SK-N-SH (cell line): ENCODE measurements around the gene BSN. TPM values are rescaled to one million over a fixed set of nuclear protein-coding genes. Genes with fewer than 3 reads are reported as not detected.

Source experiments
- CTCF ChIA-PET: fragments of 300-600, 350-600 bp; formaldehyde crosslinking; extraction: SDS; loops from one replicate; lab custom pipeline; 2021; lab: Yijun Ruan, JAX
- POLR2A ChIA-PET: fragments of 350-600 bp; sonication (Branson Sonifier 250); formaldehyde crosslinking; extraction: SDS; loops from one replicate; lab custom pipeline; 2020; ENCODE audit warnings: antibody characterized with exemption, inconsistent platforms; lab: Yijun Ruan, JAX
- DNase-seq: peaks from one replicate; pipeline ENCODE4 v3.0.0; 2012
- H2AFZ ChIP-seq: fragments of 200-600 bp; sonication (generic); 2 replicates; pipeline ENCODE4 v1.8.1; 2016; ENCODE audit warnings: antibody characterized with exemption, mild to moderate bottlenecking, low read depth
- H3F3A ChIP-seq: fragments of 200-600 bp; sonication (generic); replicated peaks from 2 replicates; pipeline ENCODE3; 2016; ENCODE audit warnings: antibody characterized with exemption, mild to moderate bottlenecking; ENCODE audit not compliant: insufficient read depth
- H3K27ac ChIP-seq, 2 experiments: fragments of 200-500 bp in 1 of 2; fragments of 200-600 bp in 1 of 2; sonication (Bioruptor generic) in 1 of 2; sonication (generic), shearing (Covaris generic) in 1 of 2; 2 replicates each; pipeline versions ENCODE4 v1.5.1 to v1.6.1; 2014 to 2016; ENCODE audit warnings: low read depth in 2 of 2, inconsistent platforms in 1 of 2, low read length in 1 of 2, mild to moderate bottlenecking in 1 of 2, mixed read lengths in 1 of 2
- H3K27me3 ChIP-seq: fragments of 200-600 bp; sonication (generic), shearing (Covaris generic); 2 replicates; pipeline ENCODE4 v1.6.1; 2016; ENCODE audit warnings: mixed run types; ENCODE audit not compliant: insufficient read depth
- H3K36me3 ChIP-seq, 2 experiments: fragments of 200-500 bp in 1 of 2; fragments of 200-600 bp in 1 of 2; sonication (Bioruptor generic) in 1 of 2; sonication (generic) in 1 of 2; replicated peaks in 1 of 2; 2 replicates each; pipeline versions ENCODE3 to v1.5.1; 2014 to 2016; ENCODE audit warnings: low read length in 1 of 2, mild to moderate bottlenecking in 1 of 2; ENCODE audit not compliant: insufficient read depth in 2 of 2, control insufficient read depth in 1 of 2
- H3K4me1 ChIP-seq, 2 experiments: fragments of 200-500 bp in 1 of 2; fragments of 200-600 bp in 1 of 2; sonication (Bioruptor generic) in 1 of 2; sonication (generic), shearing (Covaris generic) in 1 of 2; 2 replicates each; pipeline versions ENCODE4 v1.5.1 to v1.6.1; 2014 to 2016; ENCODE audit warnings: low read depth in 1 of 2, low read length in 1 of 2, mixed run types in 1 of 2; ENCODE audit not compliant: insufficient read depth in 2 of 2, control insufficient read depth in 1 of 2
- H3K4me2 ChIP-seq: fragments of 200-600 bp; sonication (generic), shearing (Covaris generic); 2 replicates; pipeline ENCODE4 v1.6.1; 2017; ENCODE audit warnings: mixed run types
- H3K4me3 ChIP-seq, 2 experiments: fragments of 200-500 bp in 1 of 2; fragments of 200-600 bp in 1 of 2; sonication (Bioruptor generic) in 1 of 2; sonication (generic), shearing (Covaris generic) in 1 of 2; 2 replicates each; pipeline versions ENCODE4 v1.5.1 to v1.8.1; 2014 to 2016; ENCODE audit warnings: low read depth in 2 of 2, inconsistent platforms in 1 of 2, low read length in 1 of 2, mild to moderate bottlenecking in 1 of 2, mixed read lengths in 1 of 2, moderate library complexity in 1 of 2
- H3K79me2 ChIP-seq: fragments of 200-600 bp; sonication (generic); 2 replicates; pipeline ENCODE4 v1.8.1; 2017; ENCODE audit warnings: mild to moderate bottlenecking; ENCODE audit not compliant: insufficient read depth
- H3K9ac ChIP-seq: fragments of 200-600 bp; sonication (generic); 2 replicates; pipeline ENCODE4 v1.6.1; 2017; ENCODE audit warnings: mixed run types
- H3K9me2 ChIP-seq: fragments of 200-600 bp; sonication (generic); 2 replicates; pipeline ENCODE4 v1.6.1; 2017; ENCODE audit warnings: mixed run types
- H3K9me3 ChIP-seq: fragments of 200-600 bp; sonication (generic); 2 replicates; pipeline ENCODE4 v1.6.1; 2017; ENCODE audit warnings: mixed run types, mild to moderate bottlenecking, moderate library complexity
- H4K20me1 ChIP-seq: fragments of 200-600 bp; sonication (generic); 2 replicates; pipeline ENCODE4 v1.6.1; 2017; ENCODE audit warnings: mild to moderate bottlenecking, mixed run types; ENCODE audit not compliant: insufficient read depth
- CHD2 ChIP-seq: fragments of 150-350 bp; IDR thresholded peaks from 2 replicates; pipeline ENCODE4 v1.6.1; 2018; ENCODE audit warnings: low read length; ENCODE audit not compliant: partially characterized antibody
- CTCF ChIP-seq: fragments of 200-600 bp; sonication (generic); IDR thresholded peaks from 2 replicates; pipeline ENCODE4 v1.6.1; 2017; ENCODE audit warnings: antibody characterized with exemption, mild to moderate bottlenecking, moderate library complexity
- ELF1 ChIP-seq: IDR thresholded peaks from 2 replicates; pipeline ENCODE4 v1.4.0; 2012
- EP300 ChIP-seq, 2 experiments: IDR thresholded peaks; 2 replicates each; pipeline versions ENCODE4 v1.4.0 to v1.6.1; 2012; ENCODE audit warnings: borderline replicate concordance in 1 of 2, low read depth in 1 of 2, low read length in 1 of 2
- EZH2phosphoT487 ChIP-seq: fragments of 200-600 bp; sonication (generic); IDR thresholded peaks from 2 replicates; pipeline ENCODE4 v1.6.1; 2017; ENCODE audit warnings: low read depth, mixed run types, mild to moderate bottlenecking, antibody characterized with exemption, moderate library complexity, borderline replicate concordance
- FOSL2 ChIP-seq: IDR thresholded peaks from 2 replicates; pipeline ENCODE4 v1.4.0; 2012; ENCODE audit warnings: low read depth, mild to moderate bottlenecking, moderate library complexity, borderline replicate concordance
- FOXJ3 ChIP-seq: sonication (generic); formaldehyde crosslinking; IDR thresholded peaks from 2 replicates; pipeline ENCODE4 v1.5.1; 2020; ENCODE audit warnings: mild to moderate bottlenecking, missing genetic modification reagents
- GABPA ChIP-seq: IDR thresholded peaks from 2 replicates; pipeline ENCODE4 v1.4.0; 2012; ENCODE audit warnings: low read depth, mild to moderate bottlenecking
- IRF3 ChIP-seq: fragments of 150-350 bp; IDR thresholded peaks from 2 replicates; pipeline ENCODE4 v1.6.1; 2016; ENCODE audit warnings: mild to moderate bottlenecking, low read depth, low read length
- JUND ChIP-seq: IDR thresholded peaks from 2 replicates; pipeline ENCODE4 v1.4.0; 2012
- MEF2A ChIP-seq: IDR thresholded peaks from 2 replicates; pipeline ENCODE4 v1.4.0; 2012; ENCODE audit warnings: low read depth, borderline replicate concordance
- MXI1 ChIP-seq: IDR thresholded peaks from 2 replicates; pipeline ENCODE4 v1.6.1; 2012; ENCODE audit warnings: mild to moderate bottlenecking, low read depth, low read length, improper control_type of control experiment
- NFIC ChIP-seq: IDR thresholded peaks from 2 replicates; pipeline ENCODE4 v1.4.0; 2012; ENCODE audit warnings: borderline replicate concordance
- POLR2AphosphoS5 ChIP-seq: IDR thresholded peaks from 2 replicates; pipeline ENCODE4 v1.6.1; 2012; ENCODE audit warnings: low read depth, low read length
- RAD21 ChIP-seq: IDR thresholded peaks from 2 replicates; pipeline ENCODE4 v1.6.1; 2012; ENCODE audit warnings: mild to moderate bottlenecking, low read length
- RCOR1 ChIP-seq: fragments of 150-350 bp; IDR thresholded peaks from 2 replicates; pipeline ENCODE4 v1.6.1; 2017; ENCODE audit warnings: antibody characterized with exemption, low read length
- SIN3A ChIP-seq: IDR thresholded peaks from 2 replicates; pipeline ENCODE4 v1.6.1; 2012; ENCODE audit warnings: low read depth, mild to moderate bottlenecking, low read length, moderate library complexity, borderline replicate concordance
- SMC3 ChIP-seq: IDR thresholded peaks from 2 replicates; pipeline ENCODE4 v1.6.1; 2012; ENCODE audit warnings: low read depth, low read length, improper control_type of control experiment
- TAF1 ChIP-seq: IDR thresholded peaks from 2 replicates; pipeline ENCODE4 v1.6.1; 2012; ENCODE audit warnings: low read depth, mild to moderate bottlenecking, low read length, moderate library complexity, borderline replicate concordance
- TCF12 ChIP-seq: IDR thresholded peaks from 2 replicates; pipeline ENCODE4 v1.4.0; 2012
- USF1 ChIP-seq: IDR thresholded peaks from 2 replicates; pipeline ENCODE4 v1.4.0; 2012; ENCODE audit warnings: low read depth, borderline replicate concordance
- USF2 ChIP-seq: fragments of 150-350 bp; IDR thresholded peaks from 2 replicates; pipeline ENCODE4 v1.6.1; 2017; ENCODE audit warnings: antibody characterized with exemption, low read length, low read depth, borderline replicate concordance
- WGBS: methylation state at CpG from one replicate; pipeline ENCODE4 v1.1.6; 2017; ENCODE audit warnings: low lambda C conversion rate; 5-methylcytosine and 5-hydroxymethylcytosine counted together
- polyA plus RNA-seq, 3 experiments: library from polyadenylated mRNA; depleted of rRNA; stranded (reverse); fragments of >200 nt; gene quantifications; 2 replicates each; pipeline ENCODE4 v1.2.3, GENCODE V29; 2012

BSN gene
- polyA plus RNA-seq, 1 of the 3 experiments (the other 2 are of a cell fraction): 0.07 TPM

GRCh38 chr3:49648354-49649019, 94.2 kb downstream of the BSN start (continued):
- TF ChIP-seq FOSL2 (no peak), MXI1 (no peak), FOXJ3 (CRISPR knock-in tag) (no peak), POLR2AphosphoS5 (no peak), MEF2A (no peak)

DNA sequence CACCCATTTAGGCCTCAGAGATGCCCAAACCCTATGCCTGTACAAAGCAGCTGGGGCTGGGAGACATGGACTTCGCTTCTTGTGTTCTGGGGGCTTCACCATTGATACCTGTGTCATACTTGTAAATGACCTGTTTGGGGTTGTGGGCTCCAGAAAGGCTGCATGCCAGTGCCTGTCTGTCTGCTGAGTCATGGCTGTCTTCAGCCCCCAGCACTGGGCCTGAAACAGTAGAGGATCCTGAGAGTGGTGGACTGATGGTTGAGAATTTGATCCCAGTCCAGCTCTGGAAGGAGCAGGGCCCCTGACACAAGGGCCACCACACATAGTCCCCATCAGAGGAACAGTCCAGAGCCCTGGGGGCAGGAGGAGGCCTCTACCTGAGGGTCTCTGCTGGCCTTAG, 95.3 kb downstream of the BSN start:
- no peak overlapping the region for H3K27ac ChIP-seq
- no peak overlapping the region for H3K9ac ChIP-seq
- CTCF ChIA-PET: no interaction called here
- POLR2A ChIA-PET: no interaction called here
- no peaks in the 10 kb centered on the region for H3K9me3 ChIP-seq
- H3K9me2 ChIP-seq: no peaks in the 10 kb centered on the region
- no peaks in the 10 kb centered on the region for H3K36me3 ChIP-seq
- no peak for DNase-seq
- H3K4me2 ChIP-seq: no peak overlapping the region
- no peaks in the 10 kb centered on the region for H4K20me1 ChIP-seq
- H3F3A ChIP-seq: no peaks in the 10 kb centered on the region
- no peak overlapping the region for H2AFZ ChIP-seq
- no peaks in the 10 kb centered on the region for H3K27me3 ChIP-seq
- 100% methylated on average over 1 of the region's 1 CpG for WGBS
- TF ChIP-seq ELF1: no peak
- TF ChIP-seq NFIC: no peak
- no peak for TF ChIP-seq JUND
- no peak for TF ChIP-seq TCF12
- no peak for TF ChIP-seq MEF2A
- TF ChIP-seq CHD2: no peak
- no peak for TF ChIP-seq RAD21
- TF ChIP-seq FOSL2: no peak
- TF ChIP-seq RCOR1: no peak
- no peak for TF ChIP-seq SIN3A
- no peak for TF ChIP-seq SMC3
- H3K4me1 ChIP-seq: peaks cover 0 to 9% of the 10 kb centered on the region in 2 experiments; a peak in 1 of 4 replicates
- no peaks in the 10 kb centered on the region for H3K79me2 ChIP-seq
- no peak overlapping the region for H3K4me3 ChIP-seq

GRCh38 chr3:49650177-49650576, 95.9 kb downstream of the BSN start:
- Histone ChIP-seq H2AFZ (no peak overlapping the region), H4K20me1 (no peaks in the 10 kb centered on the region), H3K4me2 (no peak overlapping the region), H3K4me1 (peaks cover 0 to 9% of the 10 kb centered on the region in 2 experiments; a peak in 1 of 4 replicates), H3F3A (no peaks in the 10 kb centered on the region), H3K4me3 (no peak overlapping the region), H3K27me3 (no peaks in the 10 kb centered on the region), H3K9ac (no peak overlapping the region), H3K27ac (no peak overlapping the region), H3K9me3 (no peaks in the 10 kb centered on the region), H3K79me2 (no peaks in the 10 kb centered on the region), H3K36me3 (no peaks in the 10 kb centered on the region), H3K9me2 (no peaks in the 10 kb centered on the region)
- no peak for DNase-seq
- CTCF ChIA-PET: no interaction called here
- WGBS: 83% methylated on average over 1 of the region's 1 CpG
- POLR2A ChIA-PET: no interaction called here
- TF ChIP-seq RCOR1: no peak
- no peak for TF ChIP-seq MEF2A
- no peak for TF ChIP-seq EZH2phosphoT487
- no peak for TF ChIP-seq ELF1
- TF ChIP-seq CTCF: no peak
- TF ChIP-seq USF2: no peak
- no peak for TF ChIP-seq MXI1
- no peak for TF ChIP-seq RAD21
- no peak for TF ChIP-seq EP300 (IDR thresholded peaks at IDR 0.05; ENCODE audit: borderline replicate concordance in 1 of 2, low read depth in 1 of 2, low read length in 1 of 2)
- TF ChIP-seq TAF1: no peak
- no peak for TF ChIP-seq GABPA
- no peak for TF ChIP-seq IRF3
- TF ChIP-seq USF1: no peak
- no peak for TF ChIP-seq FOXJ3 (CRISPR knock-in tag)
